Lower leg skin (tissue), 3 donors: Measurements from ENCODE around the gene ERO1A.

ENCODE experiments used
- CTCF ChIP-seq, 3 donors: fragments of 450-650 bp; IDR thresholded peaks; one replicate each; pipeline ENCODE4 v1.5.1; 2016; ENCODE audit warnings: antibody characterized with exemption in 3 of 3, mild to moderate bottlenecking in 3 of 3, moderate library complexity in 2 of 3
- POLR2A ChIP-seq, 2 donors: fragments of 450-650 bp; IDR thresholded peaks; one replicate each; pipeline ENCODE4 v1.6.1; 2016 to 2017; ENCODE audit warnings: antibody characterized with exemption in 2 of 2, mild to moderate bottlenecking in 1 of 2, moderate library complexity in 1 of 2

GRCh38 chr14:52729585-52729924 is 34.2 kb upstream of the ERO1A start:
- no peak for TF ChIP-seq CTCF (IDR thresholded peaks at IDR 0.05)
- TF ChIP-seq POLR2A (IDR thresholded peaks at IDR 0.05), result no peak
